GM12878 (cell line): ENCODE measurements around the gene CD7. TPM values are rescaled to one million over a fixed set of nuclear protein-coding genes. Genes with fewer than 3 reads are reported as not detected.

Experiments used
- ATAC-seq: fragments of 200-7000 bp; cut with Tn5 transposase; 3 replicates; pipeline ENCODE4 v1.9.1; 2020; ENCODE audit warnings: mild to moderate bottlenecking, moderate library complexity
- BruUV-seq: library from RNA; stranded (reverse); fragments of 400-500 nt; replicated peaks from 2 replicates; lab custom pipeline; 2021; lab: Mats Ljungman, UMichigan
- CTCF ChIA-PET: fragments of 300-600 bp; sonication (Branson Sonifier 250); formaldehyde crosslinking; extraction: SDS; loops from one replicate; lab custom pipeline; 2021; ENCODE audit warnings: inconsistent platforms; lab: Yijun Ruan, JAX
- POLR2A ChIA-PET: fragments of 350-600 bp; formaldehyde crosslinking; extraction: SDS; loops from one replicate; lab custom pipeline; 2021; ENCODE audit warnings: inconsistent platforms; lab: Charles Lee
- RAD21 ChIA-PET: fragments of 300-600 bp; sonication (Branson Sonifier 250); formaldehyde crosslinking; loops from one replicate; lab custom pipeline; 2023; ENCODE audit warnings: antibody characterized with exemption; ENCODE audit not compliant: unreplicated experiment; lab: Charles Lee
- SMC1A ChIA-PET: fragments of 300-600 bp; sonication (Branson Sonifier 250); formaldehyde crosslinking; loops from one replicate; lab custom pipeline; 2023; ENCODE audit not compliant: unreplicated experiment, uncharacterized antibody; lab: Charles Lee
- DNase-seq: peaks from one replicate; pipeline ENCODE4 v3.0.0-alpha.2; 2011; ENCODE audit warnings: low read depth, low spot score
- FAIRE-seq: peaks from 3 replicates; lab custom pipeline; 2011; peaks lifted over from hg19 to GRCh38; lab: Jason Lieb, UNC
- H2AFZ ChIP-seq: 2 replicates; pipeline ENCODE4 v1.6.0; 2011; ENCODE audit warnings: low read depth, low read length, control low read depth; ENCODE audit not compliant: control insufficient read depth
- H3K27ac ChIP-seq: 2 replicates; pipeline ENCODE4 v1.5.1; 2011; ENCODE audit warnings: control low read depth; ENCODE audit not compliant: control insufficient read depth, insufficient read depth
- H3K27me3 ChIP-seq, 2 experiments: replicated peaks in 1 of 2; 2 replicates each; pipeline versions ENCODE4 v1.6.0 to v1.6.1; 2011; ENCODE audit warnings: low read length in 1 of 2; ENCODE audit not compliant: control insufficient read depth in 2 of 2, insufficient read depth in 2 of 2
- H3K36me3 ChIP-seq, 2 experiments: 2 replicates each; pipeline ENCODE4 v1.5.1; 2011; ENCODE audit warnings: low read length in 1 of 2; ENCODE audit not compliant: control insufficient read depth in 2 of 2, insufficient read depth in 2 of 2
- H3K4me1 ChIP-seq: 2 replicates; pipeline ENCODE4 v1.6.1; 2011; ENCODE audit warnings: mild to moderate bottlenecking, low read length, moderate library complexity, mixed read lengths; ENCODE audit not compliant: control insufficient read depth, insufficient read depth
- H3K4me2 ChIP-seq: 2 replicates; pipeline ENCODE4 v1.6.0; 2011; ENCODE audit warnings: control low read depth; ENCODE audit not compliant: control insufficient read depth, insufficient read depth
- H3K4me3 ChIP-seq: fragments of 200-600 bp; sonication (generic); 2 replicates; pipeline ENCODE4 v1.5.1; 2016
- H3K79me2 ChIP-seq: 2 replicates; pipeline ENCODE4 v1.6.0; 2011; ENCODE audit warnings: low read length; ENCODE audit not compliant: control insufficient read depth, insufficient read depth
- H3K9ac ChIP-seq: 2 replicates; pipeline ENCODE4 v1.8.0; 2011; ENCODE audit warnings: low read length, control low read depth, mixed read lengths; ENCODE audit not compliant: control insufficient read depth, insufficient read depth
- H3K9me3 ChIP-seq: replicated peaks from 3 replicates; pipeline ENCODE4 v1.5.1; 2011; ENCODE audit warnings: mild to moderate bottlenecking, low read length; ENCODE audit not compliant: control insufficient read depth, insufficient read depth
- H4K20me1 ChIP-seq: 2 replicates; pipeline ENCODE4 v1.6.0; 2011; ENCODE audit not compliant: control insufficient read depth, insufficient read depth
- BCL11A ChIP-seq: IDR thresholded peaks from 2 replicates; pipeline ENCODE4 v1.6.1; 2011; ENCODE audit warnings: low read depth, low read length
- LARP7 ChIP-seq: fragments of 450-650 bp; IDR thresholded peaks from 2 replicates; pipeline ENCODE4 v1.6.1; 2017; ENCODE audit warnings: mild to moderate bottlenecking
- MEF2A ChIP-seq: IDR thresholded peaks from 2 replicates; pipeline ENCODE4 v1.6.1; 2011; ENCODE audit warnings: low read depth, mild to moderate bottlenecking, low read length, moderate library complexity; ENCODE audit not compliant: insufficient read depth
- POLR2AphosphoS5 ChIP-seq: IDR thresholded peaks from 2 replicates; pipeline ENCODE4 v1.6.1; 2011; ENCODE audit warnings: mild to moderate bottlenecking, low read length, inconsistent platforms
- SIX5 ChIP-seq: IDR thresholded peaks from 2 replicates; pipeline ENCODE4 v1.6.1; 2011; ENCODE audit warnings: mild to moderate bottlenecking, low read depth, low read length, moderate library complexity; ENCODE audit not compliant: severe bottlenecking
- WGBS: methylation state at CpG from one replicate; pipeline ENCODE4 v1.1.6; 2016; ENCODE audit warnings: low lambda C conversion rate; ENCODE audit not compliant: insufficient replicate concordance, insufficient coverage; ENCODE audit errors: missing lambda C conversion rate; 5-methylcytosine and 5-hydroxymethylcytosine counted together
- in situ Hi-C: fragments of 300-500 bp; cut with MboI; formaldehyde crosslinking; loops from 9 replicates; pipeline ENCODE4 v1.14.3; 2018; ENCODE audit warnings: mixed read lengths
- intact Hi-C: fragments of 100-400 bp; cut with micrococcal nuclease; formaldehyde crosslinking; loops from one replicate; pipeline ENCODE4 v1.14.2; 2022; ENCODE audit not compliant: unreplicated experiment
- polyA plus RNA-seq, 11 experiments: library from polyadenylated mRNA; depleted of rRNA in 4 of 11; unstranded in 6 of 11; stranded (reverse) in 5 of 11; fragments of >200 nt; fragmentation: Nextera tagmentation in 4 of 11; fragmentation: Illumina TruSeq in 1 of 11; extraction: Ambion mirVana in 4 of 11; extraction: Trizol in 1 of 11; gene quantifications; 1 replicate in 1 of 11; 2 replicates in 10 of 11; pipeline versions ENCODE4 v1.2.1 to v1.2.3, GENCODE V29; 2011 to 2016; ENCODE audit warnings: inconsistent platforms in 2 of 11, missing spikeins in 2 of 11, low read depth in 1 of 11
- total RNA-seq, 4 experiments: library from RNA; depleted of rRNA in 3 of 4; stranded (reverse); fragments of >200 nt in 3 of 4; fragmentation: Illumina TruSeq in 1 of 4; extraction: Trizol in 1 of 4; gene quantifications; 2 replicates each; pipeline versions ENCODE4 v1.2.1 to v1.2.3, GENCODE V29; 2013 to 2021
- TF ChIP-seq, protein P1 (sequence below): fragments of 450-650 bp; IDR thresholded peaks from 2 replicates; pipeline ENCODE4 v1.6.1; 2016; ENCODE audit warnings: mild to moderate bottlenecking
- TF ChIP-seq, protein P2 (sequence below): fragments of 450-650 bp; IDR thresholded peaks from 2 replicates; pipeline ENCODE4 v1.6.1; 2016; ENCODE audit warnings: mild to moderate bottlenecking
- TF ChIP-seq, protein P3 (sequence below): fragments of 450-650 bp; IDR thresholded peaks from 2 replicates; pipeline ENCODE4 v1.6.1; 2018; ENCODE audit warnings: borderline replicate concordance, mild to moderate bottlenecking; ENCODE audit not compliant: partially characterized antibody
- TF ChIP-seq, protein P4 (sequence below): fragments of 450-650 bp; formaldehyde crosslinking; IDR thresholded peaks from 2 replicates; pipeline ENCODE4 v1.4.0; 2020; ENCODE audit warnings: mild to moderate bottlenecking, moderate library complexity

Gene CD7
- total and polyA plus RNA-seq, 10 of the 15 experiments (the other 5 are each of a cell fraction or from before 2014, with no cell fraction given): 0.33 TPM; not detected in 9

DNA sequence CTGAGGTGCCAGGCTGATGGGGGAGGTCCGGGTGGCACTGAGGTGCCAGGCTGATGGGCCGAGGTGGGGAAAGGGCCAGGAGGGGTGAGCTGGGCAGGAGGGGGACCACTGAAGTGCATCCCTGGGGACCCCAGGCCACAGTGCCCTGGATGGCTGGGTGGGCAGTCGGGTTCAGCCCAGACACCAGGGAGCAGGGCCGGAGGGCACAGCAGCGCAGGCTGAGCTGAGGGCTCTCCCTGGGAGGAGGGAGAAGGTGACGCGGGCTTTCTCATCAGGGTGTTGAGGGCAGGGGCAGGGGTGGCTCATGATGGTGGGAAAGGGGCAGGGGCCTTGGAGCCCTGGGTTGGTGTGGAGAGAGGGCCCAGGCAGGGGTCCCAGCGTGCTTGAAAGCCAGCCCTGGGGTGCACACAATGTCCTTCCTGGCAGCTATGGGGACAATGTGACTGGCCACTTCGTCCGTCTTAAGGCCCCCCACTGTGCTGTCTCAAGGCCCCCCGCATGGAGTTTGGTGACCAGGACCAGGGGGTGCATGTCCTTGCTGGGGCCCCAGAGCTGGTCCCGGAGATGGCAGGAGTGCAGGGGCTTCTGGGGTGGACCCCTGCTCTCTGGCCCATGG, 16.0 kb downstream of the CD7 start (continued):
- TF ChIP-seq, protein P1, sequence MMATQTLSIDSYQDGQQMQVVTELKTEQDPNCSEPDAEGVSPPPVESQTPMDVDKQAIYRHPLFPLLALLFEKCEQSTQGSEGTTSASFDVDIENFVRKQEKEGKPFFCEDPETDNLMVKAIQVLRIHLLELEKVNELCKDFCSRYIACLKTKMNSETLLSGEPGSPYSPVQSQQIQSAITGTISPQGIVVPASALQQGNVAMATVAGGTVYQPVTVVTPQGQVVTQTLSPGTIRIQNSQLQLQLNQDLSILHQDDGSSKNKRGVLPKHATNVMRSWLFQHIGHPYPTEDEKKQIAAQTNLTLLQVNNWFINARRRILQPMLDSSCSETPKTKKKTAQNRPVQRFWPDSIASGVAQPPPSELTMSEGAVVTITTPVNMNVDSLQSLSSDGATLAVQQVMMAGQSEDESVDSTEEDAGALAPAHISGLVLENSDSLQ: no peak
- TF ChIP-seq BCL11A (no peak), LARP7 (0 out of 2 replicates have a peak, but pooled peaks have one; percentile 22)
- TF ChIP-seq, protein P2, sequence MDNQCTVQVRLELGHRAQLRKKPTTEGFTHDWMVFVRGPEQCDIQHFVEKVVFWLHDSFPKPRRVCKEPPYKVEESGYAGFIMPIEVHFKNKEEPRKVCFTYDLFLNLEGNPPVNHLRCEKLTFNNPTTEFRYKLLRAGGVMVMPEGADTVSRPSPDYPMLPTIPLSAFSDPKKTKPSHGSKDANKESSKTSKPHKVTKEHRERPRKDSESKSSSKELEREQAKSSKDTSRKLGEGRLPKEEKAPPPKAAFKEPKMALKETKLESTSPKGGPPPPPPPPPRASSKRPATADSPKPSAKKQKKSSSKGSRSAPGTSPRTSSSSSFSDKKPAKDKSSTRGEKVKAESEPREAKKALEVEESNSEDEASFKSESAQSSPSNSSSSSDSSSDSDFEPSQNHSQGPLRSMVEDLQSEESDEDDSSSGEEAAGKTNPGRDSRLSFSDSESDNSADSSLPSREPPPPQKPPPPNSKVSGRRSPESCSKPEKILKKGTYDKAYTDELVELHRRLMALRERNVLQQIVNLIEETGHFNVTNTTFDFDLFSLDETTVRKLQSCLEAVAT: peak; percentile 63

DNA sequence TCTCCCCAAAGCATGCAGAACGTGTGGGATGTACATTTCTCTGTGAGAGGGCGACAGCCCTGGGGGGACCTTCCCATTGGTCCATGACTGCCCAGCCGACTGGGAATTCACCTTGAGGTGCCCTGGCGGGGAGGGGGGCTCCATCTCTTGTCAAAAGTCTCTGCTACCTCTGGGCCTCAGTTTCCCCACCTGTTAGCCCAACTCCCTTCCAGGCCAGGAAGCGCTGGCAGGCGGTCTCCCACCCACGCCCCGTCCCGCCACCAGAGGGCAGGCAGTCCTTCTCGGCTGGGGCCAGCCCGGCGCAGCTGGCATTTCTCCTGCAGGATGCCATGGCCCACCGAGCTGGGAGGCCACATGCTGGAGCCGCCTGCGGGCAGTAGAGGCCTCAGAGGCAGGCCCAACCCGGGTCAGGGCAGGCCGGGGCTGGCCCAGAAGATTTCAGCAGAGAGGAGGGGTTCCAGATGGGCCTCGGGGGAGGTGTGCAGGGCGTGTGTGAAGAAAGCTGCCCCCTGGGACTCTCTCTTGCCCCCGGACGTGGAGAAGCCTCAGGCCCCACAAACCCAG, 16.6 kb downstream of the CD7 start:
- FAIRE-seq (no peak), DNase-seq (no peak), ATAC-seq (peak; percentile 19)
- Histone ChIP-seq H3K9ac (no peak overlapping the region), H3K36me3 (no peaks in the 10 kb centered on the region), H3K4me3 (no peak overlapping the region), H2AFZ (no peak overlapping the region; the same call in 1 of the 2 replicates), H3K79me2 (no peaks in the 10 kb centered on the region), H3K27me3 (no peaks in the 10 kb centered on the region; a peak in 1 of 4 replicates), H3K4me1 (peaks cover 43% of the 10 kb centered on the region), H3K4me2 (no peak overlapping the region), H4K20me1 (no peaks in the 10 kb centered on the region), H3K9me3 (no peaks in the 10 kb centered on the region), H3K27ac (no peak overlapping the region)
- intact Hi-C loops (no loop called here), in situ Hi-C loops (no loop called here)
- WGBS: 23% methylated on average over 21 of the region's 21 CpGs
- ChIA-PET CTCF (interaction anchor here (0.7 to 8.7 kb wide), 19 partner anchors 8 to 270 kb away, joined by 3 to 94 read pairs (median 4); partner anchors contain the start of gene RAC3), RAD21 (interaction anchor here (1.0 to 7.9 kb wide), 15 partner anchors 8 to 271 kb away, joined by 3 to 77 read pairs (median 5); partner anchors contain the start of genes CSNK1D and SLC16A3), POLR2A (interaction anchor here (1.1 to 4.0 kb wide), 6 partner anchors 9 to 95 kb away, joined by 4 to 32 read pairs (median 6); no protein-coding TSS in a partner anchor), SMC1A (interaction anchor here (0.6 to 5.1 kb wide), 15 partner anchors 11 to 362 kb away, joined by 3 to 42 read pairs (median 4); partner anchors contain the start of gene CD7)
- BruUV-seq: no TSS peak
- TF ChIP-seq SIX5 (no peak), POLR2AphosphoS5 (no peak), MEF2A (no peak)
- TF ChIP-seq, protein P3, sequence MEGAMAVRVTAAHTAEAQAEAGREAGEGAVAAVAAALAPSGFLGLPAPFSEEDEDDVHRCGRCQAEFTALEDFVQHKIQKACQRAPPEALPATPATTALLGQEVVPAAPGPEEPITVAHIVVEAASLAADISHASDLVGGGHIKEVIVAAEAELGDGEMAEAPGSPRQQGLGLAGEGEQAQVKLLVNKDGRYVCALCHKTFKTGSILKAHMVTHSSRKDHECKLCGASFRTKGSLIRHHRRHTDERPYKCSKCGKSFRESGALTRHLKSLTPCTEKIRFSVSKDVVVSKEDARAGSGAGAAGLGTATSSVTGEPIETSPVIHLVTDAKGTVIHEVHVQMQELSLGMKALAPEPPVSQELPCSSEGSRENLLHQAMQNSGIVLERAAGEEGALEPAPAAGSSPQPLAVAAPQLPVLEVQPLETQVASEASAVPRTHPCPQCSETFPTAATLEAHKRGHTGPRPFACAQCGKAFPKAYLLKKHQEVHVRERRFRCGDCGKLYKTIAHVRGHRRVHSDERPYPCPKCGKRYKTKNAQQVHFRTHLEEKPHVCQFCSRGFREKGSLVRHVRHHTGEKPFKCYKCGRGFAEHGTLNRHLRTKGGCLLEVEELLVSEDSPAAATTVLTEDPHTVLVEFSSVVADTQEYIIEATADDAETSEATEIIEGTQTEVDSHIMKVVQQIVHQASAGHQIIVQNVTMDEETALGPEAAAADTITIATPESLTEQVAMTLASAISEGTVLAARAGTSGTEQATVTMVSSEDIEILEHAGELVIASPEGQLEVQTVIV: no peak
- TF ChIP-seq, protein P4, sequence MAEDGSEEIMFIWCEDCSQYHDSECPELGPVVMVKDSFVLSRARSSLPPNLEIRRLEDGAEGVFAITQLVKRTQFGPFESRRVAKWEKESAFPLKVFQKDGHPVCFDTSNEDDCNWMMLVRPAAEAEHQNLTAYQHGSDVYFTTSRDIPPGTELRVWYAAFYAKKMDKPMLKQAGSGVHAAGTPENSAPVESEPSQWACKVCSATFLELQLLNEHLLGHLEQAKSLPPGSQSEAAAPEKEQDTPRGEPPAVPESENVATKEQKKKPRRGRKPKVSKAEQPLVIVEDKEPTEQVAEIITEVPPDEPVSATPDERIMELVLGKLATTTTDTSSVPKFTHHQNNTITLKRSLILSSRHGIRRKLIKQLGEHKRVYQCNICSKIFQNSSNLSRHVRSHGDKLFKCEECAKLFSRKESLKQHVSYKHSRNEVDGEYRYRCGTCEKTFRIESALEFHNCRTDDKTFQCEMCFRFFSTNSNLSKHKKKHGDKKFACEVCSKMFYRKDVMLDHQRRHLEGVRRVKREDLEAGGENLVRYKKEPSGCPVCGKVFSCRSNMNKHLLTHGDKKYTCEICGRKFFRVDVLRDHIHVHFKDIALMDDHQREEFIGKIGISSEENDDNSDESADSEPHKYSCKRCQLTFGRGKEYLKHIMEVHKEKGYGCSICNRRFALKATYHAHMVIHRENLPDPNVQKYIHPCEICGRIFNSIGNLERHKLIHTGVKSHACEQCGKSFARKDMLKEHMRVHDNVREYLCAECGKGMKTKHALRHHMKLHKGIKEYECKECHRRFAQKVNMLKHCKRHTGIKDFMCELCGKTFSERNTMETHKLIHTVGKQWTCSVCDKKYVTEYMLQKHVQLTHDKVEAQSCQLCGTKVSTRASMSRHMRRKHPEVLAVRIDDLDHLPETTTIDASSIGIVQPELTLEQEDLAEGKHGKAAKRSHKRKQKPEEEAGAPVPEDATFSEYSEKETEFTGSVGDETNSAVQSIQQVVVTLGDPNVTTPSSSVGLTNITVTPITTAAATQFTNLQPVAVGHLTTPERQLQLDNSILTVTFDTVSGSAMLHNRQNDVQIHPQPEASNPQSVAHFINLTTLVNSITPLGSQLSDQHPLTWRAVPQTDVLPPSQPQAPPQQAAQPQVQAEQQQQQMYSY (CRISPR knock-in tag): no peak
- TF ChIP-seq, protein P2: no peak
